ENCODE results near the gene PHF12. TPM values are rescaled to one million over a fixed set of nuclear protein-coding genes. Genes with fewer than 3 reads are reported as not detected.
A peak's percentile ranks its signal among the peaks of the same experiment; 100 is the strongest.

The PHF12 gene
- total and polyA plus RNA-seq, 2 of the 13 experiments (the other 11 are each of a cell fraction or from before 2014, with no cell fraction given), result 9.8 to 17.1 TPM

GRCh38 chr17:28996554-28997096 is 45.3 kb upstream of the PHF12 start (continued):
- no peak for TF ChIP-seq TFDP1 (CRISPR knock-in tag; IDR thresholded peaks at IDR 0.05; ENCODE audit: borderline replicate concordance)
- no peak for TF ChIP-seq DMAP1 (CRISPR knock-in tag; IDR thresholded peaks at IDR 0.05)
- peak; percentile 69 for TF ChIP-seq HDAC1 (CRISPR knock-in tag; IDR thresholded peaks at IDR 0.05)
- TF ChIP-seq ZNF577 (CRISPR knock-in tag; IDR thresholded peaks at IDR 0.05; ENCODE audit: borderline replicate concordance, low read depth), result no peak
- TF ChIP-seq ZFP37 (CRISPR knock-in tag; IDR thresholded peaks at IDR 0.05; ENCODE audit: borderline replicate concordance), result no peak
- no peak for TF ChIP-seq ZFP82 (CRISPR knock-in tag; IDR thresholded peaks at IDR 0.05; ENCODE audit: borderline replicate concordance)
- TF ChIP-seq SOX13 (IDR thresholded peaks at IDR 0.05), result no peak
- TF ChIP-seq SOX13 (CRISPR knock-in tag; conservative IDR thresholded peaks at IDR 0.05 in 1 of 2, IDR thresholded peaks at IDR 0.05 in 1 of 2), result no peak
- peak; percentile 86 for TF ChIP-seq SKIL (CRISPR knock-in tag; IDR thresholded peaks at IDR 0.05; ENCODE audit: borderline replicate concordance)
- TF ChIP-seq HOMEZ (CRISPR knock-in tag; IDR thresholded peaks at IDR 0.05; ENCODE audit: low read depth), result no peak
- TF ChIP-seq TOE1 (CRISPR knock-in tag; IDR thresholded peaks at IDR 0.05), result no peak
- peak; percentile 68; the same call in 1 of the 2 replicates for TF ChIP-seq SIX4 (CRISPR knock-in tag; IDR thresholded peaks at IDR 0.05)
- TF ChIP-seq HBP1 (CRISPR knock-in tag; IDR thresholded peaks at IDR 0.05; ENCODE audit: low read depth), result no peak
- no peak for TF ChIP-seq NPAS2 (CRISPR knock-in tag; IDR thresholded peaks at IDR 0.05; ENCODE audit: borderline replicate concordance)
- no peak for TF ChIP-seq ATM (IDR thresholded peaks at IDR 0.05; ENCODE audit: borderline replicate concordance)
- TF ChIP-seq ZBTB26 (CRISPR knock-in tag; IDR thresholded peaks at IDR 0.05; ENCODE audit: borderline replicate concordance), result 0 out of 2 replicates have a peak, but pooled peaks have one; percentile 8
- TF ChIP-seq ETS1 (CRISPR knock-in tag; IDR thresholded peaks at IDR 0.05), result no peak
- TF ChIP-seq SMC3 (IDR thresholded peaks at IDR 0.05; ENCODE audit: low read length), result no peak
- no peak for TF ChIP-seq HIVEP1 (CRISPR knock-in tag; IDR thresholded peaks at IDR 0.05)
- TF ChIP-seq RARA (CRISPR knock-in tag; IDR thresholded peaks at IDR 0.05), result peak; percentile 79
- no peak for TF ChIP-seq FOXK1 (CRISPR knock-in tag; IDR thresholded peaks at IDR 0.05; ENCODE audit: borderline replicate concordance, low read depth)
- no peak for TF ChIP-seq ZNF558 (CRISPR knock-in tag; IDR thresholded peaks at IDR 0.05; ENCODE audit: borderline replicate concordance)
